Thoracic aorta (tissue), 2 donors: Measurements from ENCODE around the gene NRDC. TPM values are rescaled to one million over a fixed set of nuclear protein-coding genes. Genes with fewer than 3 reads are reported as not detected.

Experiments
- ATAC-seq: fragments of 150-250 bp; one replicate; pipeline ENCODE4 v1.8.0; 2017; ENCODE audit warnings: low read depth; ENCODE audit not compliant: insufficient number of reproducible peaks, low FRiP score
- DNase-seq: peaks from one replicate; pipeline ENCODE4 v3.0.0-alpha.2; 2020; ENCODE audit warnings: low spot score
- H3K27ac ChIP-seq, 2 donors: fragments of 200-600 bp; sonication (generic); 1 replicate in 1 of 2; 2 replicates in 1 of 2; pipeline ENCODE4 v1.5.1; 2016; ENCODE audit warnings: mild to moderate bottlenecking in 2 of 2, moderate library complexity in 2 of 2
- H3K27me3 ChIP-seq: fragments of 200-600 bp; sonication (generic); replicated peaks from 2 replicates; pipeline ENCODE4 v1.6.0; 2016; ENCODE audit warnings: mild to moderate bottlenecking; ENCODE audit not compliant: insufficient read depth
- H3K36me3 ChIP-seq: fragments of 200-600 bp; sonication (generic); one replicate; pipeline ENCODE4 v1.5.1; 2016
- H3K4me1 ChIP-seq, 2 donors: fragments of 200-600 bp; sonication (generic); 1 replicate in 1 of 2; 2 replicates in 1 of 2; pipeline versions ENCODE4 v1.5.1 to v1.6.0; 2016; ENCODE audit warnings: low read depth in 2 of 2, mild to moderate bottlenecking in 1 of 2; ENCODE audit not compliant: control insufficient read depth in 1 of 2
- H3K4me3 ChIP-seq: fragments of 200-600 bp; sonication (generic); 2 replicates; pipeline ENCODE4 v1.5.1; 2016; ENCODE audit warnings: mild to moderate bottlenecking
- H3K9me3 ChIP-seq: fragments of 200-600 bp; sonication (generic); 2 replicates; pipeline ENCODE4 v1.5.1; 2016
- CTCF ChIP-seq: fragments of 200-600 bp; sonication (generic); IDR thresholded peaks from one replicate; pipeline ENCODE4 v1.5.1; 2019; ENCODE audit warnings: antibody characterized with exemption
- total RNA-seq, 2 donors: library from RNA; depleted of rRNA; stranded (reverse); fragments of >200 nt; gene quantifications; one replicate each; pipeline versions ENCODE4 v1.1.0 to v1.2.3, GENCODE V29; 2016

NRDC gene
- total RNA-seq, 2 donors from 2014 or later, result 49.7 to 94.2 TPM

GRCh38 chr1:51853360-51853759, 25.2 kb downstream of the NRDC start:
- TF ChIP-seq CTCF, result no peak
- no peak for DNase-seq
- no peak for ATAC-seq
- peaks cover 12 to 25% of the 10 kb centered on the region in 2 donors for H3K4me1 ChIP-seq
- peaks cover 2% of the 10 kb centered on the region for H3K36me3 ChIP-seq
- H3K27me3 ChIP-seq, result no peaks in the 10 kb centered on the region
- H3K4me3 ChIP-seq, result no peak overlapping the region
- no peak overlapping the region for H3K27ac ChIP-seq
- no peaks in the 10 kb centered on the region for H3K9me3 ChIP-seq

- Histone ChIP-seq H3K9me3 (no peaks in the 10 kb centered on the region), H3K4me1 (peaks cover 12 to 25% of the 10 kb centered on the region in 2 donors), H3K36me3 (peaks cover 2% of the 10 kb centered on the region), H3K4me3 (no peak overlapping the region), H3K27me3 (no peaks in the 10 kb centered on the region), H3K27ac (peak overlapping the region; percentile 4 to 44)
- ATAC-seq (no peak), DNase-seq (no peak)
- TF ChIP-seq CTCF, result no peak
Measured at GRCh38 chr1:51851882-51852396, 26.6 kb downstream of the NRDC start.

- H3K9me3 ChIP-seq, result no peaks in the 10 kb centered on the region
- no peak for DNase-seq
- H3K4me3 ChIP-seq, result no peak overlapping the region
- no peak for ATAC-seq
- peak overlapping the region in 1 of 2 donors; percentile 42 for H3K27ac ChIP-seq
- H3K4me1 ChIP-seq, result peaks cover 12 to 25% of the 10 kb centered on the region in 2 donors
- peaks cover 2% of the 10 kb centered on the region for H3K36me3 ChIP-seq
- H3K27me3 ChIP-seq, result no peaks in the 10 kb centered on the region
- no peak for TF ChIP-seq CTCF
Measured at GRCh38 chr1:51850420-51851223, 27.9 kb downstream of the NRDC start.

GRCh38 chr1:51847294-51847920, 31.1 kb downstream of the NRDC start:
- no peak overlapping the region for H3K4me3 ChIP-seq
- no peaks in the 10 kb centered on the region for H3K9me3 ChIP-seq
- H3K4me1 ChIP-seq, result peaks cover 12 to 25% of the 10 kb centered on the region in 2 donors
- no peaks in the 10 kb centered on the region for H3K36me3 ChIP-seq
- no peak for TF ChIP-seq CTCF
- H3K27ac ChIP-seq, result no peak overlapping the region
- H3K27me3 ChIP-seq, result no peaks in the 10 kb centered on the region
- DNase-seq, result no peak
- no peak for ATAC-seq

- no peaks in the 10 kb centered on the region for H3K4me1 ChIP-seq
- H3K27ac ChIP-seq, result no peak overlapping the region
- no peak for TF ChIP-seq CTCF
- no peaks in the 10 kb centered on the region for H3K9me3 ChIP-seq
- H3K27me3 ChIP-seq, result no peaks in the 10 kb centered on the region
- H3K4me3 ChIP-seq, result no peak overlapping the region
- no peak for DNase-seq
- no peak for ATAC-seq
- H3K36me3 ChIP-seq, result peaks cover 8% of the 10 kb centered on the region
Measured at GRCh38 chr1:51843948-51844347, 34.6 kb downstream of the NRDC start.
